Left ventricle myocardium inferior (tissue), 1 donor: ENCODE measurements around the gene CCSER2. TPM values are rescaled to one million over a fixed set of nuclear protein-coding genes. Genes with fewer than 3 reads are reported as not detected.

Experiments
- DNase-seq: peaks from one replicate; pipeline ENCODE4 v3.0.0-alpha.2; 2020
- H3K27ac ChIP-seq: fragments of 200-600 bp; replicated peaks from 2 replicates; pipeline ENCODE4 v1.8.0; 2021
- H3K27me3 ChIP-seq: fragments of 200-600 bp; 2 replicates; pipeline ENCODE4 v1.8.0; 2021; ENCODE audit warnings: low read depth
- H3K36me3 ChIP-seq: fragments of 200-600 bp; 2 replicates; pipeline ENCODE4 v1.8.0; 2021
- H3K4me1 ChIP-seq: fragments of 200-600 bp; 2 replicates; pipeline ENCODE4 v1.8.0; 2021
- H3K4me3 ChIP-seq: fragments of 200-600 bp; 2 replicates; pipeline ENCODE4 v1.8.0; 2021; ENCODE audit warnings: mild to moderate bottlenecking, moderate library complexity
- H3K9me3 ChIP-seq: fragments of 200-600 bp; replicated peaks from 2 replicates; pipeline ENCODE4 v1.8.0; 2021
- CTCF ChIP-seq: fragments of 200-600 bp; IDR thresholded peaks from 2 replicates; pipeline ENCODE4 v1.8.0; 2021; ENCODE audit warnings: antibody characterized with exemption, mild to moderate bottlenecking, borderline replicate concordance
- intact Hi-C: fragments of 100-400 bp; cut with micrococcal nuclease; formaldehyde crosslinking; loops from one replicate; pipeline ENCODE4 v1.11.0; 2022
- total RNA-seq: library from RNA; stranded (reverse); fragmentation: NEBNext Ultra II Directional; extraction: Animal tissue kit (Norgen Biotek cat#: 25700); gene quantifications from one replicate; pipeline ENCODE4 v1.2.1, GENCODE V29; 2021
- donor health status: DM: no; HTN: yes; CAD: no; lungs with severe emphysema.

CCSER2 gene
- total RNA-seq, 1 donor from 2014 or later = 175 TPM

- peaks cover 12% of the 10 kb centered on the region for H3K36me3 ChIP-seq
- no peak overlapping the region for H3K4me3 ChIP-seq
- no peaks in the 10 kb centered on the region for H3K27me3 ChIP-seq
- H3K4me1 ChIP-seq = peaks cover 35% of the 10 kb centered on the region
- H3K27ac ChIP-seq = no peak overlapping the region
- intact Hi-C loops = no loop called here
- no peak for TF ChIP-seq CTCF
- H3K9me3 ChIP-seq = no peaks in the 10 kb centered on the region
- no peak for DNase-seq
Measured at GRCh38 chr10:84367256-84367655, 38.9 kb downstream of the CCSER2 start.

- Histone ChIP-seq H3K4me3 (no peak overlapping the region), H3K27me3 (no peaks in the 10 kb centered on the region), H3K27ac (no peak overlapping the region), H3K36me3 (peaks cover 25% of the 10 kb centered on the region), H3K4me1 (peaks cover 23% of the 10 kb centered on the region), H3K9me3 (no peaks in the 10 kb centered on the region)
- intact Hi-C loops = no loop called here
- no peak for DNase-seq
- TF ChIP-seq CTCF = no peak
Measured at GRCh38 chr10:84368828-84369227, 40.4 kb downstream of the CCSER2 start.

GRCh38 chr10:84370283-84370682 is 41.9 kb downstream of the CCSER2 start:
- intact Hi-C loops = loop anchor here (10.0 kb wide), 1 partner anchor 105 kb away; no protein-coding TSS in a partner anchor
- Histone ChIP-seq H3K4me3 (no peak overlapping the region), H3K36me3 (peaks cover 32% of the 10 kb centered on the region), H3K4me1 (peaks cover 20% of the 10 kb centered on the region), H3K27ac (no peak overlapping the region), H3K9me3 (no peaks in the 10 kb centered on the region), H3K27me3 (no peaks in the 10 kb centered on the region)
- TF ChIP-seq CTCF = no peak
- DNase-seq = no peak

- intact Hi-C loops = loop anchor here (10.0 kb wide), 1 partner anchor 107 kb away; no protein-coding TSS in a partner anchor
- Histone ChIP-seq H3K9me3 (no peaks in the 10 kb centered on the region), H3K4me1 (peaks cover 5% of the 10 kb centered on the region), H3K27ac (no peak overlapping the region), H3K36me3 (peaks cover 32% of the 10 kb centered on the region), H3K27me3 (no peaks in the 10 kb centered on the region), H3K4me3 (no peak overlapping the region)
- no peak for TF ChIP-seq CTCF
- DNase-seq = no peak
Measured at GRCh38 chr10:84371944-84372343, 43.6 kb downstream of the CCSER2 start.

GRCh38 chr10:84373000-84373399 is 44.6 kb downstream of the CCSER2 start:
- H3K36me3 ChIP-seq = peaks cover 32% of the 10 kb centered on the region
- no peaks in the 10 kb centered on the region for H3K4me1 ChIP-seq
- no peak overlapping the region for H3K4me3 ChIP-seq
- intact Hi-C loops = loop anchor here (10.0 kb wide), 1 partner anchor 108 kb away; no protein-coding TSS in a partner anchor
- no peak for TF ChIP-seq CTCF
- no peak overlapping the region for H3K27ac ChIP-seq
- no peaks in the 10 kb centered on the region for H3K27me3 ChIP-seq
- no peak for DNase-seq
- no peaks in the 10 kb centered on the region for H3K9me3 ChIP-seq
